CD8-positive, alpha-beta memory T cell (primary cell): ENCODE measurements around the gene AXIN2. TPM values are rescaled to one million over a fixed set of nuclear protein-coding genes. Genes with fewer than 3 reads are reported as not detected.

Experiments
- CTCF ChIA-PET: fragments of 350-600 bp; sonication (Branson Sonifier 250); formaldehyde crosslinking; loops from one replicate; lab custom pipeline; 2021; ENCODE audit warnings: antibody characterized with exemption; lab: Charles Lee
- POLR2A ChIA-PET: fragments of 350-600 bp; sonication (Branson Sonifier 250); formaldehyde crosslinking; loops from one replicate; lab custom pipeline; 2021; ENCODE audit warnings: antibody characterized with exemption; lab: Charles Lee
- DNase-seq, 5 donors: peaks; one replicate each; pipeline versions ENCODE4 v3.0.0 to v3.0.0-alpha.2; 2020 to 2022; ENCODE audit warnings: mixed read lengths in 1 of 5
- H3K27ac ChIP-seq: one replicate; pipeline ENCODE4 v1.7.0; 2013; ENCODE audit warnings: low read depth, mild to moderate bottlenecking, low read length, moderate library complexity
- H3K27me3 ChIP-seq: 2 replicates; pipeline ENCODE4 v1.7.0; 2013; ENCODE audit warnings: low read length, mild to moderate bottlenecking; ENCODE audit not compliant: insufficient read depth, poor library complexity, severe bottlenecking
- H3K36me3 ChIP-seq: 2 replicates; pipeline ENCODE4 v1.7.0; 2013; ENCODE audit warnings: mild to moderate bottlenecking, low read length, moderate library complexity; ENCODE audit not compliant: insufficient read depth
- H3K4me1 ChIP-seq: 2 replicates; pipeline ENCODE4 v1.7.0; 2013; ENCODE audit warnings: mild to moderate bottlenecking, low read length, moderate library complexity; ENCODE audit not compliant: insufficient read depth
- H3K4me3 ChIP-seq: 2 replicates; pipeline ENCODE4 v1.7.0; 2013; ENCODE audit warnings: mild to moderate bottlenecking, low read length
- H3K9me3 ChIP-seq: 2 replicates; pipeline ENCODE4 v1.7.0; 2013; ENCODE audit warnings: mild to moderate bottlenecking, low read length
- H3K27ac Mint-ChIP-seq, 8 donors: one replicate each; pipeline ENCODE4 v1.8.0; 2020 to 2021; ENCODE audit warnings: mixed read lengths in 8 of 8, mild to moderate bottlenecking in 6 of 8, inconsistent platforms in 3 of 8, moderate library complexity in 3 of 8
- H3K27me3 Mint-ChIP-seq, 2 donors: one replicate each; pipeline ENCODE4 v1.8.0; 2020 to 2021; ENCODE audit warnings: mixed read lengths in 2 of 2, mild to moderate bottlenecking in 1 of 2, moderate library complexity in 1 of 2
- H3K36me3 Mint-ChIP-seq, 3 donors: one replicate each; pipeline ENCODE4 v1.8.0; 2020 to 2021; ENCODE audit warnings: mixed read lengths in 3 of 3, inconsistent platforms in 1 of 3, mild to moderate bottlenecking in 1 of 3
- H3K4me1 Mint-ChIP-seq, 3 donors: one replicate each; pipeline ENCODE4 v1.8.0; 2020 to 2021; ENCODE audit warnings: mixed read lengths in 3 of 3, inconsistent platforms in 1 of 3, mild to moderate bottlenecking in 1 of 3
- H3K4me3 Mint-ChIP-seq, 7 donors: one replicate each; pipeline ENCODE4 v1.8.0; 2020 to 2021; ENCODE audit warnings: mixed read lengths in 7 of 7, mild to moderate bottlenecking in 6 of 7, moderate library complexity in 4 of 7, inconsistent platforms in 2 of 7
- H3K9me3 Mint-ChIP-seq, 5 donors: one replicate each; pipeline ENCODE4 v1.8.0; 2020 to 2022; ENCODE audit warnings: mixed read lengths in 5 of 5, mild to moderate bottlenecking in 3 of 5, moderate library complexity in 2 of 5, inconsistent platforms in 1 of 5
- polyA plus RNA-seq: library from polyadenylated mRNA; unstranded; fragments of 300-500 nt; fragmentation: Illumina TruSeq; gene quantifications from one replicate; pipeline ENCODE4 v1.2.3, GENCODE V29; 2021
- total RNA-seq, 2 experiments: library from RNA; stranded (reverse); gene quantifications; one replicate each; pipeline ENCODE4 v1.2.3, GENCODE V29; 2021

AXIN2 gene
- total RNA-seq: 1 to 10 TPM; 3.8 TPM
- polyA plus RNA-seq: 3.6 TPM

GRCh38 chr17:65561452-65562205 is at the start of gene AXIN2:
AXIN2 (minus strand) TSS chr17:65561648; CDS start chr17:65558620, 3,028 bp downstream.
- no peaks in the 10 kb centered on the region for H3K27me3 ChIP-seq
- DNase-seq: peak; percentile 74 to 90 (median 81)
- H3K4me1 Mint-ChIP-seq: peaks cover 22 to 24% (median 24%) of the 10 kb centered on the region in 3 donors
- H3K9me3 ChIP-seq: no peaks in the 10 kb centered on the region
- ChIA-PET CTCF (no interaction called here), POLR2A (no interaction called here)
- H3K4me3 ChIP-seq: peak within 1 kb of the TSS; percentile 78
- no peak within 1 kb of the TSS for H3K27ac ChIP-seq
- H3K36me3 ChIP-seq: no peaks in the 10 kb centered on the region
- peaks cover 0 to 3% (median 0%) of the 10 kb centered on the region in 3 donors for H3K36me3 Mint-ChIP-seq
- peak within 1 kb of the TSS; percentile 77 to 93 (median 86) for H3K4me3 Mint-ChIP-seq
- peaks cover 14% of the 10 kb centered on the region for H3K4me1 ChIP-seq
- H3K27me3 Mint-ChIP-seq: peaks cover 0 to 6% of the 10 kb centered on the region in 2 donors
- H3K9me3 Mint-ChIP-seq: no peaks in the 10 kb centered on the region
- peak within 1 kb of the TSS; percentile 68 to 85 (median 79) for H3K27ac Mint-ChIP-seq

GRCh38 chr17:65609749-65610148 is 48.3 kb upstream of the AXIN2 start:
- no peaks in the 10 kb centered on the region for H3K9me3 Mint-ChIP-seq
- Histone ChIP-seq H3K36me3 (no peaks in the 10 kb centered on the region), H3K4me1 (no peaks in the 10 kb centered on the region), H3K27ac (no peak overlapping the region), H3K27me3 (no peaks in the 10 kb centered on the region), H3K4me3 (no peak overlapping the region), H3K9me3 (no peaks in the 10 kb centered on the region)
- no peak overlapping the region for H3K4me3 Mint-ChIP-seq
- CTCF ChIA-PET: no interaction called here
- H3K27ac Mint-ChIP-seq: no peak overlapping the region
- no peak for DNase-seq
- H3K4me1 Mint-ChIP-seq: no peaks in the 10 kb centered on the region
- POLR2A ChIA-PET: no interaction called here
- no peaks in the 10 kb centered on the region for H3K36me3 Mint-ChIP-seq
- peaks cover 5 to 6% of the 10 kb centered on the region in 2 donors for H3K27me3 Mint-ChIP-seq

- DNase-seq: no peak
- Mint-ChIP-seq H3K36me3 (no peaks in the 10 kb centered on the region), H3K4me1 (no peaks in the 10 kb centered on the region), H3K27me3 (peaks cover 5 to 6% of the 10 kb centered on the region in 2 donors), H3K4me3 (no peak overlapping the region), H3K9me3 (no peaks in the 10 kb centered on the region), H3K27ac (no peak overlapping the region)
- H3K27ac ChIP-seq: no peak overlapping the region
- no peaks in the 10 kb centered on the region for H3K4me1 ChIP-seq
- POLR2A ChIA-PET: no interaction called here
- no peak overlapping the region for H3K4me3 ChIP-seq
- CTCF ChIA-PET: interaction anchor here (0.9 kb wide), 1 partner anchor 15 kb away, joined by 3 read pairs; no protein-coding TSS in a partner anchor
- H3K27me3 ChIP-seq: no peaks in the 10 kb centered on the region
- no peaks in the 10 kb centered on the region for H3K9me3 ChIP-seq
- no peaks in the 10 kb centered on the region for H3K36me3 ChIP-seq
Measured at GRCh38 chr17:65609286-65609685, 47.8 kb upstream of the AXIN2 start.

GRCh38 chr17:65604070-65604469 is 42.6 kb upstream of the AXIN2 start:
- ChIA-PET CTCF (no interaction called here), POLR2A (no interaction called here)
- no peaks in the 10 kb centered on the region for H3K9me3 ChIP-seq
- H3K36me3 ChIP-seq: no peaks in the 10 kb centered on the region
- no peaks in the 10 kb centered on the region for H3K36me3 Mint-ChIP-seq
- no peaks in the 10 kb centered on the region for H3K4me1 ChIP-seq
- no peaks in the 10 kb centered on the region for H3K9me3 Mint-ChIP-seq
- peaks cover 9 to 13% of the 10 kb centered on the region in 2 donors for H3K27me3 Mint-ChIP-seq
- H3K27me3 ChIP-seq: no peaks in the 10 kb centered on the region
- H3K4me1 Mint-ChIP-seq: peaks cover 3 to 7% (median 4%) of the 10 kb centered on the region in 3 donors
- no peak overlapping the region for H3K4me3 Mint-ChIP-seq
- H3K27ac Mint-ChIP-seq: no peak overlapping the region
- no peak overlapping the region for H3K27ac ChIP-seq
- no peak overlapping the region for H3K4me3 ChIP-seq
- no peak for DNase-seq

- ChIA-PET CTCF (no interaction called here), POLR2A (no interaction called here)
- DNase-seq: no peak
- no peaks in the 10 kb centered on the region for H3K36me3 Mint-ChIP-seq
- H3K27ac Mint-ChIP-seq: no peak overlapping the region
- no peaks in the 10 kb centered on the region for H3K9me3 Mint-ChIP-seq
- no peaks in the 10 kb centered on the region for H3K4me1 ChIP-seq
- no peak overlapping the region for H3K4me3 ChIP-seq
- no peaks in the 10 kb centered on the region for H3K27me3 ChIP-seq
- H3K36me3 ChIP-seq: no peaks in the 10 kb centered on the region
- H3K27ac ChIP-seq: no peak overlapping the region
- H3K9me3 ChIP-seq: no peaks in the 10 kb centered on the region
- peaks cover 3 to 7% (median 4%) of the 10 kb centered on the region in 3 donors for H3K4me1 Mint-ChIP-seq
- no peak overlapping the region for H3K4me3 Mint-ChIP-seq
- H3K27me3 Mint-ChIP-seq: peaks cover 9 to 13% of the 10 kb centered on the region in 2 donors
Measured at GRCh38 chr17:65601881-65602280, 40.4 kb upstream of the AXIN2 start.

GRCh38 chr17:65601145-65601544 is 39.7 kb upstream of the AXIN2 start:
- Mint-ChIP-seq H3K9me3 (no peaks in the 10 kb centered on the region), H3K36me3 (no peaks in the 10 kb centered on the region), H3K27me3 (peaks cover 7 to 16% of the 10 kb centered on the region in 2 donors), H3K27ac (peak overlapping the region in 1 of 8 donors; percentile 24), H3K4me1 (peaks cover 3 to 7% (median 4%) of the 10 kb centered on the region in 3 donors), H3K4me3 (no peak overlapping the region)
- Histone ChIP-seq H3K4me1 (no peaks in the 10 kb centered on the region), H3K9me3 (no peaks in the 10 kb centered on the region), H3K36me3 (no peaks in the 10 kb centered on the region), H3K27ac (no peak overlapping the region), H3K4me3 (no peak overlapping the region), H3K27me3 (no peaks in the 10 kb centered on the region)
- ChIA-PET CTCF (no interaction called here), POLR2A (no interaction called here)
- no peak for DNase-seq

- no peaks in the 10 kb centered on the region for H3K27me3 ChIP-seq
- H3K27me3 Mint-ChIP-seq: peaks cover 7 to 16% of the 10 kb centered on the region in 2 donors
- H3K27ac ChIP-seq: no peak overlapping the region
- no peaks in the 10 kb centered on the region for H3K9me3 Mint-ChIP-seq
- no peaks in the 10 kb centered on the region for H3K36me3 ChIP-seq
- no peaks in the 10 kb centered on the region for H3K36me3 Mint-ChIP-seq
- POLR2A ChIA-PET: no interaction called here
- H3K4me3 Mint-ChIP-seq: no peak overlapping the region
- peaks cover 3 to 7% (median 4%) of the 10 kb centered on the region in 3 donors for H3K4me1 Mint-ChIP-seq
- H3K27ac Mint-ChIP-seq: no peak overlapping the region
- H3K4me1 ChIP-seq: no peaks in the 10 kb centered on the region
- DNase-seq: no peak
- H3K4me3 ChIP-seq: no peak overlapping the region
- H3K9me3 ChIP-seq: no peaks in the 10 kb centered on the region
- CTCF ChIA-PET: no interaction called here
Measured at GRCh38 chr17:65600518-65600917, 39.1 kb upstream of the AXIN2 start.

GRCh38 chr17:65599650-65600049 is 38.2 kb upstream of the AXIN2 start:
- ChIA-PET CTCF (no interaction called here), POLR2A (no interaction called here)
- Histone ChIP-seq H3K4me3 (no peak overlapping the region), H3K9me3 (no peaks in the 10 kb centered on the region), H3K27ac (no peak overlapping the region), H3K27me3 (no peaks in the 10 kb centered on the region), H3K36me3 (no peaks in the 10 kb centered on the region), H3K4me1 (no peaks in the 10 kb centered on the region)
- H3K4me1 Mint-ChIP-seq: peaks cover 4 to 9% (median 4%) of the 10 kb centered on the region in 3 donors
- no peak overlapping the region for H3K4me3 Mint-ChIP-seq
- peaks cover 7 to 11% of the 10 kb centered on the region in 2 donors for H3K27me3 Mint-ChIP-seq
- DNase-seq: no peak
- H3K27ac Mint-ChIP-seq: no peak overlapping the region
- H3K9me3 Mint-ChIP-seq: no peaks in the 10 kb centered on the region
- no peaks in the 10 kb centered on the region for H3K36me3 Mint-ChIP-seq
